GM12865 (cell line): ENCODE results near the gene CERS1.

Experiments
- DNase-seq: peaks from one replicate; pipeline ENCODE4 v3.0.0; 2010; ENCODE audit warnings: low read depth
- H3K4me3 ChIP-seq: 2 replicates; pipeline ENCODE4 v1.5.1; 2011; ENCODE audit warnings: mild to moderate bottlenecking, low read depth, low read length, control low read depth
- CTCF ChIP-seq: IDR thresholded peaks from 2 replicates; pipeline ENCODE4 v1.5.1; 2011; ENCODE audit warnings: low read length, control low read depth, low read depth, inconsistent platforms; ENCODE audit not compliant: insufficient read depth; ENCODE audit errors: missing control alignments

Gene CERS1

GRCh38 chr19:18901491-18901890 lies 5.5 kb upstream of the CERS1 start:
- no peak overlapping the region for H3K4me3 ChIP-seq
- TF ChIP-seq CTCF = no peak
- DNase-seq = no peak

GRCh38 chr19:18900700-18901481 lies 4.9 kb upstream of the CERS1 start:
- TF ChIP-seq CTCF = no peak
- no peak overlapping the region for H3K4me3 ChIP-seq
- no peak for DNase-seq

GRCh38 chr19:18899624-18900560 lies 3.9 kb upstream of the CERS1 start:
- no peak overlapping the region for H3K4me3 ChIP-seq
- no peak for DNase-seq
- no peak for TF ChIP-seq CTCF

- no peak for DNase-seq
- H3K4me3 ChIP-seq = no peak overlapping the region
- no peak for TF ChIP-seq CTCF
Measured at GRCh38 chr19:18898607-18899408, 2.9 kb upstream of the CERS1 start.

- DNase-seq = no peak
- H3K4me3 ChIP-seq = no peak overlapping the region
- no peak for TF ChIP-seq CTCF
Measured at GRCh38 chr19:18898081-18898606, 2.2 kb upstream of the CERS1 start.

GRCh38 chr19:18897094-18898029 lies 1.4 kb upstream of the CERS1 start:
- no peak for TF ChIP-seq CTCF
- DNase-seq = no peak
- no peak overlapping the region for H3K4me3 ChIP-seq
